ENCODE data around the gene ZBTB26.

Gene ZBTB26

DNA sequence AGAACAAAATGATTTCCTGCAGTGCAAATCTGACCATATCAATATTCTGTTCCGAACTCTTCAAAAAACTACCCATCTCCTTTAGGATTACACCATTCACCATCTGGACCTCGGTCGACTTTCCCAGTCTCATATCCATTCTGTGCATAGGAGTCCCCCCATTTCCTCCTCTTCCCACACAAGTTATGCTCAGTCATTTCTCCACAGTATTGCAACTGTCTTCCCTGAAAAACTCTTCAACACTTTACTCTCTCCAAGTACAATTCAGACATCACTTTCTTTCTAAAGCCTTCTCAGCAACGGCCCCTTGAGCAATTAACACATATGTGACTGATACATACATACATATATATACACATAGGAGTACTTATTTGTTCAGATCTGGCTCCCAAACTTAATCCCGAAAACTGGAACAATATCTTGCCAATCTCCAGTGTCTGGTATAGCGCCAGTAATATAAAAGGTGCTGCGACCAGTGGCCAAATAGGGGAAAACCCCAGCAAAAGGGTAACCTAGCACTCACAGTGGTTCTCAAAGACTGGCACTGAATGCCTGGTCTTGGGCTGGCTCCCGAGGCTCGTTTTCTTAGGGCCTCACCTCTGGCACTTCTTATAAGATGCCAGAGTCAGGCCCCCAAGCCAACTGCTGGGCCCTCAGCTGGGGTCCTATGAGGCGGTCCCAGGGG is 629 bp downstream of the ZBTB26 start:
- H3K9me3 ChIP-seq (ENCODE audit: severe bottlenecking) = no peaks in the 10 kb centered on the region
- peaks cover 14% of the 10 kb centered on the region for H3K4me1 ChIP-seq (ENCODE audit: insufficient read depth, poor library complexity, severe bottlenecking)
- H3K27ac ChIP-seq (ENCODE audit: poor library complexity, severe bottlenecking) = peak overlapping the region; percentile 59
- ATAC-seq (ENCODE audit: low read depth) (no peak), DNase-seq (ENCODE audit: low spot score) (no peak)
- TF ChIP-seq, protein P1, sequence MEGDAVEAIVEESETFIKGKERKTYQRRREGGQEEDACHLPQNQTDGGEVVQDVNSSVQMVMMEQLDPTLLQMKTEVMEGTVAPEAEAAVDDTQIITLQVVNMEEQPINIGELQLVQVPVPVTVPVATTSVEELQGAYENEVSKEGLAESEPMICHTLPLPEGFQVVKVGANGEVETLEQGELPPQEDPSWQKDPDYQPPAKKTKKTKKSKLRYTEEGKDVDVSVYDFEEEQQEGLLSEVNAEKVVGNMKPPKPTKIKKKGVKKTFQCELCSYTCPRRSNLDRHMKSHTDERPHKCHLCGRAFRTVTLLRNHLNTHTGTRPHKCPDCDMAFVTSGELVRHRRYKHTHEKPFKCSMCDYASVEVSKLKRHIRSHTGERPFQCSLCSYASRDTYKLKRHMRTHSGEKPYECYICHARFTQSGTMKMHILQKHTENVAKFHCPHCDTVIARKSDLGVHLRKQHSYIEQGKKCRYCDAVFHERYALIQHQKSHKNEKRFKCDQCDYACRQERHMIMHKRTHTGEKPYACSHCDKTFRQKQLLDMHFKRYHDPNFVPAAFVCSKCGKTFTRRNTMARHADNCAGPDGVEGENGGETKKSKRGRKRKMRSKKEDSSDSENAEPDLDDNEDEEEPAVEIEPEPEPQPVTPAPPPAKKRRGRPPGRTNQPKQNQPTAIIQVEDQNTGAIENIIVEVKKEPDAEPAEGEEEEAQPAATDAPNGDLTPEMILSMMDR (IDR thresholded peaks at IDR 0.05; ENCODE audit: poor library complexity, severe bottlenecking) = no peak
- H3K36me3 ChIP-seq (ENCODE audit: low read depth) = peaks cover 8% of the 10 kb centered on the region; the same call in 1 of the 2 replicates
- H3K4me3 ChIP-seq (ENCODE audit: severe bottlenecking) = peak overlapping the region; percentile 84
- no peaks in the 10 kb centered on the region for H3K27me3 ChIP-seq (ENCODE audit: insufficient read depth, poor library complexity, severe bottlenecking)

DNA sequence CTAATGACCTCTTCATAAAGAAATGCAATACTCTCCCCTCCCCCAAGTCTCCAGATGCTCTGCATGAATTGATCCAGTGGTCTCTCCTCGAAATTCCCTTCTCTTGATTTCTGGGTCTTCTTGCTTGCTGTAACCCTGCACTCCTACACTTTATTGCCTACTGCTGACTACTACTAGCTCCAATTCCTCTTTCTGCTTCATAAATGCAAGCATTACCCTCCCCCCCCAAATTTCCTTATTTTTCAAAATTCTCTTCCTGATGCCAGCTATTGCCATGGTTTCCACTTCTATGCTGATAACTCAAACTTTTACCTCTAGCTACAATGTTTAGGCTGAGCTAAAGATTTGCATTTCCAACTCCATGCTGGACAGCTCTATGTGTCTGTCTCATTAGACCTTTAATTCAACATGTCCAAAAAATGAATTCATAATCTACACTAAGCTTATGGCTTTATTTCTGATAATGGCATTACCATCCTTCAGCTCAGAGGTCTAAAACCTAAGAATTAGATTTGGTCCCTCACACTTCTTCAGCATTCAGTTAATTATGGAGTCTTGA is 1.4 kb downstream of the ZBTB26 start:
- TF ChIP-seq, protein P1 (IDR thresholded peaks at IDR 0.05; ENCODE audit: poor library complexity, severe bottlenecking) = no peak
- H3K4me3 ChIP-seq (ENCODE audit: severe bottlenecking) = no peak overlapping the region
- DNase-seq (ENCODE audit: low spot score) (no peak), ATAC-seq (ENCODE audit: low read depth) (no peak)
- H3K27me3 ChIP-seq (ENCODE audit: insufficient read depth, poor library complexity, severe bottlenecking) = no peaks in the 10 kb centered on the region
- H3K9me3 ChIP-seq (ENCODE audit: severe bottlenecking) = no peaks in the 10 kb centered on the region
- H3K36me3 ChIP-seq (ENCODE audit: low read depth) = peaks cover 8% of the 10 kb centered on the region; the same call in 1 of the 2 replicates
- H3K4me1 ChIP-seq (ENCODE audit: insufficient read depth, poor library complexity, severe bottlenecking) = peaks cover 14% of the 10 kb centered on the region
- H3K27ac ChIP-seq (ENCODE audit: poor library complexity, severe bottlenecking) = no peak overlapping the region

DNA sequence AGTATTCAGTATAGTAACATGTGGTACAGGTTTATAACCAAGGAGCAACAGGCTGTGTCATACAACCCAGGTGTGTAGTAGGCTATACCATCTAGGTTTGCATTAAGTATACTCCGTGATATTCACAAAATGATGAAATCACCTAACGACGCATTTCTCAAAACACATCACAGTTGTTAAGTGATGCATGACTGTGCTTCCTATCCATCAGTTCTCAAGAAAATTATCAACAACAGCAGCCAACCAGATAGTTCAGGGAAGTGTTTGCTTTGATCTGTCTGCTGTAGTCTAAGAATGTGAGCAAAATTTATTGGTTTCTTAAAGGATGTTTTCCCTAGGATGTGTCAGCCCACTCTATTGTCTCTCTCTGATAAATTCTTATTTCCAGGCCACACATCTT is 7.4 kb downstream of the ZBTB26 start:
- Histone ChIP-seq H3K4me1 (ENCODE audit: insufficient read depth, poor library complexity, severe bottlenecking) (no peaks in the 10 kb centered on the region), H3K27me3 (ENCODE audit: insufficient read depth, poor library complexity, severe bottlenecking) (no peaks in the 10 kb centered on the region), H3K36me3 (ENCODE audit: low read depth) (peaks cover 39% of the 10 kb centered on the region), H3K9me3 (ENCODE audit: severe bottlenecking) (no peaks in the 10 kb centered on the region), H3K27ac (ENCODE audit: poor library complexity, severe bottlenecking) (no peak overlapping the region), H3K4me3 (ENCODE audit: severe bottlenecking) (no peak overlapping the region)
- TF ChIP-seq, protein P1 (IDR thresholded peaks at IDR 0.05; ENCODE audit: poor library complexity, severe bottlenecking) = no peak
- DNase-seq (ENCODE audit: low spot score) = no peak
- no peak for ATAC-seq (ENCODE audit: low read depth)

DNA sequence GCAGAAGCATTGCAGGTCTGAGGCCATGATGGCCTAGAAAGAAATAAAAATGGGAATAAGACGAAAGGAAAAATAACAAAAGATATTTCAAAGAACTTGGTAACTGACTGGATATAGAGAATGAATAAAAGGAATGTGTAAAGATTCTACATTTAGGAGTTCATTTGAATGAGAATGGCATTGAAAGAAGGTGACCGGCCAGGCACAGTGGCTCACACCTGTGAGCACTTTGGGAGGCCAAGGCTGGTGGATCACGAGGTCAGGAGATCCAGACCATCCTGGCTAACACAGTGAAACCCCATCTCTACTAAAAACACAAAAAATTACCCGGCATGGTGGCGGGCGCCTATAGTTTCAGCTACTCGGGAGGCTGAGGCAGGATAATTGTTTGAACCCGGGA is 8.6 kb downstream of the ZBTB26 start:
- H3K9me3 ChIP-seq (ENCODE audit: severe bottlenecking) = no peaks in the 10 kb centered on the region
- ATAC-seq (ENCODE audit: low read depth) = no peak

More for the DNA sequence above, 8.6 kb downstream of the ZBTB26 start:
- no peaks in the 10 kb centered on the region for H3K4me1 ChIP-seq (ENCODE audit: insufficient read depth, poor library complexity, severe bottlenecking)
- TF ChIP-seq, protein P1 (IDR thresholded peaks at IDR 0.05; ENCODE audit: poor library complexity, severe bottlenecking) = no peak
- no peak overlapping the region for H3K27ac ChIP-seq (ENCODE audit: poor library complexity, severe bottlenecking)
- no peak overlapping the region for H3K4me3 ChIP-seq (ENCODE audit: severe bottlenecking)
- DNase-seq (ENCODE audit: low spot score) = no peak
- no peaks in the 10 kb centered on the region for H3K27me3 ChIP-seq (ENCODE audit: insufficient read depth, poor library complexity, severe bottlenecking)
- peaks cover 43% of the 10 kb centered on the region for H3K36me3 ChIP-seq (ENCODE audit: low read depth)
